ENCODE measurements around the gene FAM167B. TPM values are rescaled to one million over a fixed set of nuclear protein-coding genes. Genes with fewer than 3 reads are reported as not detected.

The FAM167B gene
- total RNA-seq, 1 donor from 2014 or later = 1.5 TPM

DNA sequence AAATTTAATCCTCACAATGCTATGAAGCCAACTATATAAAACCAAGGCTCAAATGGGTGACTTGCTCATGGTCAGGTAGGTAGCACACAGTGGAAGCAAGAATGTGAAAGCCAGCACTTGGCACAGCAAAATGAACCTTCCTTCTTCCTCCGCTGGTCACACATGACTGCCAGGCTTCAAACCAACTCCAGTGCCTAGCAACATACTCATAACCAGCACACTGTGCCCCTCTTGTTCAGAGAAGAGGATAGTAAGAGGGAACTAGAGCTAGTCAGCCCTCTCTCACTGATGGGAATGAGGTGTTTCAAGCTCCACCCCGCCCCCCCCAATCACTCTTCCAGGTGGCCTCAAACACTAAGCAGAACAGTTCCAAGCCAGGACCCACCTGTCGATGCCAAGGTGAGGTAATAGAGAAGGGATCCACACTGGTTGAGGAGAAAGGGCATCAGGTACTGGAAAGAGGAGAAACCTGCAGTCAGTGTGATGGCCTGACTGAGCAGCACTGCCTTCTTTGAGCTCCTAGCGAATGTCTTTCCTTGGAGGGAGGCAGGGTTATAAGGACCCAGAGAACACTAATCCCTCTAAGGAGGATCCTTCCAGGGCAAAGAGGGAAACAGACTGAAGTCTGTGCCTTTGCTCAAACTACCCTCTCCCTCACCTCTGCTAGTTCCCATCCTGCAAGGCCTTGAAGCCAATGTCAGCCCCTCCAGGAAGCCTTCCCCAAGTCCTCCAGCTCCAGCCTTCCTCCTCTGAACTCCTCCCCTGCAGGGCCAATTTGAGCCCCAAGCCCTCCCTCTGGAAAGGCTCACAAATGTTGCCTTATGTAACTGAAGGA, 26.1 kb upstream of the FAM167B start:
- peaks cover 37% of the 10 kb centered on the region for H3K4me1 Mint-ChIP-seq
- H3K9me3 Mint-ChIP-seq = no peaks in the 10 kb centered on the region
- H3K27ac Mint-ChIP-seq (ENCODE audit: unreplicated experiment) = no peak overlapping the region
- peaks cover 2% of the 10 kb centered on the region for H3K36me3 Mint-ChIP-seq (ENCODE audit: low read depth)
- peak overlapping the region; percentile 99 for H3K4me3 Mint-ChIP-seq
- DNase-seq (ENCODE audit: low read depth, low spot score) = no peak
- TF ChIP-seq, protein P1, sequence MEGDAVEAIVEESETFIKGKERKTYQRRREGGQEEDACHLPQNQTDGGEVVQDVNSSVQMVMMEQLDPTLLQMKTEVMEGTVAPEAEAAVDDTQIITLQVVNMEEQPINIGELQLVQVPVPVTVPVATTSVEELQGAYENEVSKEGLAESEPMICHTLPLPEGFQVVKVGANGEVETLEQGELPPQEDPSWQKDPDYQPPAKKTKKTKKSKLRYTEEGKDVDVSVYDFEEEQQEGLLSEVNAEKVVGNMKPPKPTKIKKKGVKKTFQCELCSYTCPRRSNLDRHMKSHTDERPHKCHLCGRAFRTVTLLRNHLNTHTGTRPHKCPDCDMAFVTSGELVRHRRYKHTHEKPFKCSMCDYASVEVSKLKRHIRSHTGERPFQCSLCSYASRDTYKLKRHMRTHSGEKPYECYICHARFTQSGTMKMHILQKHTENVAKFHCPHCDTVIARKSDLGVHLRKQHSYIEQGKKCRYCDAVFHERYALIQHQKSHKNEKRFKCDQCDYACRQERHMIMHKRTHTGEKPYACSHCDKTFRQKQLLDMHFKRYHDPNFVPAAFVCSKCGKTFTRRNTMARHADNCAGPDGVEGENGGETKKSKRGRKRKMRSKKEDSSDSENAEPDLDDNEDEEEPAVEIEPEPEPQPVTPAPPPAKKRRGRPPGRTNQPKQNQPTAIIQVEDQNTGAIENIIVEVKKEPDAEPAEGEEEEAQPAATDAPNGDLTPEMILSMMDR (conservative IDR thresholded peaks at IDR 0.05) = no peak
- no peaks in the 10 kb centered on the region for H3K27me3 Mint-ChIP-seq (ENCODE audit: low read depth)

DNA sequence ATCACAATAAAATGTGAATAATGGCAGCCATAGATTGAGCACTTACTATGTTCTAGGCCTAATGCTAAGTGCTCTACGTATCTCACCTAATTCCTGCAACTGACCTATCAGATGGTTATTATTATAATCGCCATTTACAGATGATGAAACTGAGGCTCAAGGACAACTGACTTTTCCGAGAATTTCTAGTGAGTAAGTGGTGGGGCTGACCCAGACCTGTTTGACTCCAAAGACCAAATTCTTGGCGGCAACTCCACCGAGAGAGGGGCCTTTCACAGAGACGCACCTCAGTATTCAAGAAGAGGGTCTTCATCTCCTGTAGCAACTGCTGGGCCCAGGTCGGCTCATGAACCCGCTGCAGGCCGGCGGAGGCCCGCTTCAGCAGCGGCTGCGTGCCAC, 25.4 kb upstream of the FAM167B start:
- Mint-ChIP-seq H3K9me3 (no peaks in the 10 kb centered on the region), H3K27me3 (ENCODE audit: low read depth) (no peaks in the 10 kb centered on the region), H3K27ac (ENCODE audit: unreplicated experiment) (peak overlapping the region; percentile 98), H3K4me3 (peak overlapping the region; percentile 99), H3K36me3 (ENCODE audit: low read depth) (peaks cover 6% of the 10 kb centered on the region), H3K4me1 (peaks cover 37% of the 10 kb centered on the region)
- TF ChIP-seq, protein P1 (conservative IDR thresholded peaks at IDR 0.05) = no peak
- no peak for DNase-seq (ENCODE audit: low read depth, low spot score)

DNA sequence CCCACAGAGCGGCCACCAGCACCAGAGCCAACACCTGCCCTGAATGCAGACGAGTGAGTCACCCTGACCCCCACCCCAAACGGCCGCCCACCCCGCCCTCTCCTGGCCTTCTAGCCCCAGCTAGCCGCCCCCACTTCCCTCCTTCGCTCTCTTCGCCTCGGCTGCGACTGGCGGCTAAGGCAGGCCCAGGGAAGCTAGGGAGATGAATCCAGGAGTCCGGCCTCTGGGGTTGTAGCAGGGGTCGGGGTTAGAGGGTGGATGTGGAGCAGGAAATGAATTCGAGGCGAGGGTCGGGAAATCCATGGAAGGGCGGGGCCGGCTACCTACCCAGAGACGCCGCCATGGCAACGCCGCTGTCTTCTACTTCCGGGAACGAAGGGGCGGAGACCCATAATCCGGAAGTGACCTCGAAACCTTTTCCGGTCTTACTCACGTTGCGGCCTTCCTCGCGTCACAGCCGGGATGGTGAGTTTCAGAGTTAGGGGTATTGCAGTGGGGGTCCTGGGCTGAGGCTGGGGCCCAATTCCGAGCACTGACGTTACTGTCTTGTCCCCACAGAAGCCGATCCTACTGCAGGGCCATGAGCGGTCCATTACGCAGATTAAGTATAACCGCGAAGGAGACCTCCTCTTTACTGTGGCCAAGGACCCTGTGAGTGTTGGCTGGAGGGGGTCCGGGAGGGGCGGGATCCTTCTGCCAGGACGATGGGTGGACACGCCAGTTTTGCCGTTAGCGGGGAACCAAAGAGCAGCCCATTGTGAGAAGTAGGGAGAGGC, 24.9 kb upstream of the FAM167B start, which contains the start of the genes EIF3I and TMEM234:
EIF3I (plus strand) TSS at position 428 of the 776 bp plus-strand sequence; CDS start at position 463, 35 bp downstream.
TMEM234 (minus strand) TSS at position 374 of the 776 bp plus-strand sequence; CDS start at position 343, 31 bp downstream.
- Mint-ChIP-seq H3K27ac (ENCODE audit: unreplicated experiment) (peak within 1 kb of the TSS; percentile 98), H3K36me3 (ENCODE audit: low read depth) (peaks cover 6% of the 10 kb centered on the region), H3K27me3 (ENCODE audit: low read depth) (no peaks in the 10 kb centered on the region), H3K4me3 (peak within 1 kb of the TSS; percentile 99), H3K4me1 (peaks cover 37% of the 10 kb centered on the region), H3K9me3 (no peaks in the 10 kb centered on the region)
- TF ChIP-seq, protein P1 (conservative IDR thresholded peaks at IDR 0.05) = no peak
- DNase-seq (ENCODE audit: low read depth, low spot score) = peak; percentile 80

DNA sequence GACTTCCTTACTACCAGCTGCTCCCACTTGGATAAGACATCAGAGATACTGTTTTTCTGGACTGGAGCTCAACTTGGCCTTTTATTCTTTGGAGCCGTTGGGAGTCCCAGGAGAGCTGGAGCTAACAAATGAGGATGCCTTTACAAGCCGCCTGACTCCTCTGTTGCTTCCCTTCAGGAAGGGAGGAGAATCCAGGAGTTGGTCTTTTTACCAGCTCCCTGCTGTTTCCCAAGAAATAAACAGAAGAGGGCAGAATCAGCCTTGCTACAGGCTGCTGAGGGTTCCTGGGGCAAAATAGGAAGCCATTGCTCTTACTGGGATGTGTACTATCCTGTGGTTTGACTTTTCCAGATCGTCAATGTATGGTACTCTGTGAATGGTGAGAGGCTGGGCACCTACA, 23.3 kb upstream of the FAM167B start:
- Mint-ChIP-seq H3K27ac (ENCODE audit: unreplicated experiment) (no peak overlapping the region), H3K9me3 (no peaks in the 10 kb centered on the region), H3K4me1 (peaks cover 37% of the 10 kb centered on the region), H3K4me3 (peak overlapping the region; percentile 99), H3K27me3 (ENCODE audit: low read depth) (no peaks in the 10 kb centered on the region), H3K36me3 (ENCODE audit: low read depth) (peaks cover 19% of the 10 kb centered on the region)
- TF ChIP-seq, protein P1 (conservative IDR thresholded peaks at IDR 0.05) = no peak
- DNase-seq (ENCODE audit: low read depth, low spot score) = no peak

DNA sequence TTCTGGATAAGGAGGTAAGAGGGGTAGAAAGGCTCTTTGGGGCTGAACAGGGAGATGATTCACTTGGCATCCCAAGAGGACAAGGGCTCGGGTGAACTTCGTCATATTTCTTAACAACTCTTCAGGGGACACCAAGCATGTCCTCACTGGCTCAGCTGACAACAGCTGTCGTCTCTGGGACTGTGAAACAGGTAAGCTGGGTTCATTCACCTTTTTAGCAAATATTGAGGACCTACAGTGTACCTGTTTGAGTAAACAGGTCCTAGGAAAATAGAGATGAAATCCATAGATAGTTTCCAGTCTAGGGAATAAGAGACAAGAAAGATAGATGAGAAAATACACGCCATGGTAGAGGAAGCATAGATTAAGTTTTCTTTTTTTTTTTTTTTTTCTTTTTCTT, 22.7 kb upstream of the FAM167B start:
- H3K36me3 Mint-ChIP-seq (ENCODE audit: low read depth) = peaks cover 21% of the 10 kb centered on the region
- no peaks in the 10 kb centered on the region for H3K9me3 Mint-ChIP-seq
- no peak overlapping the region for H3K27ac Mint-ChIP-seq (ENCODE audit: unreplicated experiment)
- DNase-seq (ENCODE audit: low read depth, low spot score) = no peak
- peaks cover 37% of the 10 kb centered on the region for H3K4me1 Mint-ChIP-seq
- H3K4me3 Mint-ChIP-seq = peak overlapping the region; percentile 99
- TF ChIP-seq, protein P1 (conservative IDR thresholded peaks at IDR 0.05) = no peak
- H3K27me3 Mint-ChIP-seq (ENCODE audit: low read depth) = no peaks in the 10 kb centered on the region
